Trophoblast cell (in vitro differentiated cells and primary cell): ENCODE measurements around the gene OR1Q1.

Source experiments
- DNase-seq, 2 donors: peaks; one replicate each; pipeline ENCODE4 v3.0.0-alpha.2; 2016
- H2AFZ ChIP-seq: 2 replicates; pipeline ENCODE4 v1.6.1; 2013; ENCODE audit warnings: low read length, moderate library complexity, mild to moderate bottlenecking; ENCODE audit not compliant: insufficient read depth, poor library complexity
- H2AK5ac ChIP-seq: 2 replicates; pipeline ENCODE4 v1.6.1; 2013; ENCODE audit warnings: mild to moderate bottlenecking, low read length
- H2BK120ac ChIP-seq: 2 replicates; pipeline ENCODE4 v1.6.1; 2013; ENCODE audit warnings: low read length, mild to moderate bottlenecking, moderate library complexity; ENCODE audit not compliant: insufficient read depth, poor library complexity
- H2BK12ac ChIP-seq: 2 replicates; pipeline ENCODE4 v1.6.1; 2013; ENCODE audit warnings: mild to moderate bottlenecking, low read length, moderate library complexity
- H2BK5ac ChIP-seq: 2 replicates; pipeline ENCODE4 v1.6.1; 2013; ENCODE audit warnings: low read length, low read depth, moderate library complexity, mild to moderate bottlenecking; ENCODE audit not compliant: poor library complexity
- H3K14ac ChIP-seq: 2 replicates; pipeline ENCODE4 v1.6.1; 2013; ENCODE audit warnings: mild to moderate bottlenecking, low read length
- H3K18ac ChIP-seq: 2 replicates; pipeline ENCODE4 v1.6.1; 2013; ENCODE audit warnings: mild to moderate bottlenecking, low read length
- H3K23ac ChIP-seq: 2 replicates; pipeline ENCODE4 v1.6.1; 2013; ENCODE audit warnings: low read length
- H3K27ac ChIP-seq: 2 replicates; pipeline ENCODE4 v1.5.1; 2013; ENCODE audit warnings: low read depth, mild to moderate bottlenecking, inconsistent platforms, low read length, moderate library complexity
- H3K27me3 ChIP-seq: 2 replicates; pipeline ENCODE4 v1.6.1; 2013; ENCODE audit warnings: inconsistent platforms, mild to moderate bottlenecking, low read length, moderate library complexity; ENCODE audit not compliant: insufficient read depth
- H3K36me3 ChIP-seq, 2 experiments: 1 replicate in 1 of 2; 2 replicates in 1 of 2; pipeline ENCODE4 v1.6.1; 2013; ENCODE audit warnings: low read length in 2 of 2, mild to moderate bottlenecking in 2 of 2, moderate library complexity in 1 of 2; ENCODE audit not compliant: insufficient read depth in 2 of 2, control insufficient read depth in 1 of 2
- H3K4ac ChIP-seq: 2 replicates; pipeline ENCODE4 v1.6.1; 2013; ENCODE audit warnings: low read depth, mild to moderate bottlenecking, low read length, moderate library complexity
- H3K4me1 ChIP-seq, 2 experiments: 1 replicate in 1 of 2; 2 replicates in 1 of 2; pipeline ENCODE4 v1.6.1; 2013; ENCODE audit warnings: low read length in 2 of 2, mild to moderate bottlenecking in 2 of 2, moderate library complexity in 1 of 2; ENCODE audit not compliant: insufficient read depth in 2 of 2, control insufficient read depth in 1 of 2
- H3K4me2 ChIP-seq: 2 replicates; pipeline ENCODE4 v1.6.1; 2013; ENCODE audit warnings: inconsistent platforms, mild to moderate bottlenecking, low read length, moderate library complexity
- H3K4me3 ChIP-seq: 2 replicates; pipeline ENCODE4 v1.5.1; 2013; ENCODE audit warnings: mild to moderate bottlenecking, low read depth, low read length, inconsistent platforms
- H3K79me1 ChIP-seq: one replicate; pipeline ENCODE4 v1.6.1; 2013; ENCODE audit warnings: low read length
- H3K79me2 ChIP-seq: 2 replicates; pipeline ENCODE4 v1.6.1; 2013; ENCODE audit warnings: low read length, mild to moderate bottlenecking; ENCODE audit not compliant: control insufficient read depth, insufficient read depth, poor library complexity
- H3K9ac ChIP-seq: 2 replicates; pipeline ENCODE4 v1.6.1; 2013; ENCODE audit warnings: mild to moderate bottlenecking, low read length
- H3K9me3 ChIP-seq: 2 replicates; pipeline ENCODE4 v1.6.1; 2013; ENCODE audit warnings: low read depth, mild to moderate bottlenecking, control low read depth, inconsistent platforms, low read length; ENCODE audit not compliant: insufficient read depth
- H4K12ac ChIP-seq: 2 replicates; pipeline ENCODE4 v1.6.1; 2013; ENCODE audit warnings: low read depth, mild to moderate bottlenecking, low read length, moderate library complexity
- H4K8ac ChIP-seq: 2 replicates; pipeline ENCODE4 v1.6.1; 2013; ENCODE audit warnings: low read depth, mild to moderate bottlenecking, low read length, moderate library complexity
- H4K91ac ChIP-seq: one replicate; pipeline ENCODE4 v1.6.1; 2013; ENCODE audit warnings: low read depth, mild to moderate bottlenecking, low read length, moderate library complexity
- WGBS: extraction: QIAGEN DNeasy Blood & Tissue Kit; methylation state at CpG from one replicate; pipeline ENCODE4 v1.1.7; 2013; ENCODE audit warnings: missing lambda C conversion rate; ENCODE audit not compliant: insufficient read length, insufficient coverage; ENCODE audit errors: extremely low coverage; 5-methylcytosine and 5-hydroxymethylcytosine counted together

Gene OR1Q1

GRCh38 chr9:122657527-122657926, 43.0 kb downstream of the OR1Q1 start, which contains the start of gene OR1B1:
Gene OR1B1, minus strand, starts transcription at chr9:122657627.
- no peak within 1 kb of the TSS for H2BK5ac ChIP-seq
- H3K79me2 ChIP-seq, result no peaks in the 10 kb centered on the region

GRCh38 chr9:122661416-122661815, 46.9 kb downstream of the OR1Q1 start, which contains the start of gene OR1L1:
Gene OR1L1, plus strand, starts transcription at chr9:122661716. Its CDS starts 0 bp downstream, at chr9:122661716.
- Histone ChIP-seq H4K8ac (no peak within 1 kb of the TSS), H3K18ac (no peak within 1 kb of the TSS), H4K12ac (no peak within 1 kb of the TSS), H4K91ac (no peak within 1 kb of the TSS), H3K27me3 (no peaks in the 10 kb centered on the region), H3K4ac (no peak within 1 kb of the TSS), H3K9me3 (peaks cover 16% of the 10 kb centered on the region), H3K23ac (no peak within 1 kb of the TSS), H3K79me1 (no peaks in the 10 kb centered on the region), H3K9ac (no peak within 1 kb of the TSS), H3K4me3 (no peak within 1 kb of the TSS), H3K79me2 (no peaks in the 10 kb centered on the region), H3K14ac (no peak within 1 kb of the TSS), H2AK5ac (no peak within 1 kb of the TSS), H2BK120ac (no peak within 1 kb of the TSS), H2BK5ac (no peak within 1 kb of the TSS), H3K27ac (no peak within 1 kb of the TSS), H2AFZ (no peak within 1 kb of the TSS), H3K4me1 (no peaks in the 10 kb centered on the region), H3K36me3 (no peaks in the 10 kb centered on the region), H2BK12ac (no peak within 1 kb of the TSS), H3K4me2 (no peak within 1 kb of the TSS)
- no CpG with 5 or more reads among the region's 2 CpGs for WGBS
- DNase-seq, result no peak

More at GRCh38 chr9:122657527-122657926, 43.0 kb downstream of the OR1Q1 start, which contains the start of gene OR1B1:
- peaks cover 6% of the 10 kb centered on the region for H3K9me3 ChIP-seq
- no peaks in the 10 kb centered on the region for H3K79me1 ChIP-seq
- no peaks in the 10 kb centered on the region for H3K27me3 ChIP-seq
- WGBS, result no CpG with 5 or more reads among the region's 3 CpGs
- no peak within 1 kb of the TSS for H3K23ac ChIP-seq
- H4K8ac ChIP-seq, result no peak within 1 kb of the TSS
- no peak within 1 kb of the TSS for H3K14ac ChIP-seq
- DNase-seq, result no peak
- no peak within 1 kb of the TSS for H3K18ac ChIP-seq
- no peak within 1 kb of the TSS for H2AFZ ChIP-seq
- H3K27ac ChIP-seq, result no peak within 1 kb of the TSS
- no peaks in the 10 kb centered on the region for H3K4me1 ChIP-seq
- no peaks in the 10 kb centered on the region for H3K36me3 ChIP-seq
- no peak within 1 kb of the TSS for H3K9ac ChIP-seq
- H4K91ac ChIP-seq, result no peak within 1 kb of the TSS
- H4K12ac ChIP-seq, result no peak within 1 kb of the TSS
- no peak within 1 kb of the TSS for H2AK5ac ChIP-seq
- no peak within 1 kb of the TSS for H3K4ac ChIP-seq
- no peak within 1 kb of the TSS for H3K4me2 ChIP-seq
- H2BK120ac ChIP-seq, result no peak within 1 kb of the TSS
- H2BK12ac ChIP-seq, result no peak within 1 kb of the TSS
- no peak within 1 kb of the TSS for H3K4me3 ChIP-seq
